HG02852 (cell line): ENCODE data around the gene CCDC160.

ENCODE experiments used
- ATAC-seq: cut with Tn5 transposase; IDR thresholded peaks from one replicate; pipeline ENCODE4 v1.9.1; 2021; ENCODE audit warnings: mild to moderate bottlenecking, moderate library complexity; ENCODE audit not compliant: unreplicated experiment

Gene CCDC160

DNA sequence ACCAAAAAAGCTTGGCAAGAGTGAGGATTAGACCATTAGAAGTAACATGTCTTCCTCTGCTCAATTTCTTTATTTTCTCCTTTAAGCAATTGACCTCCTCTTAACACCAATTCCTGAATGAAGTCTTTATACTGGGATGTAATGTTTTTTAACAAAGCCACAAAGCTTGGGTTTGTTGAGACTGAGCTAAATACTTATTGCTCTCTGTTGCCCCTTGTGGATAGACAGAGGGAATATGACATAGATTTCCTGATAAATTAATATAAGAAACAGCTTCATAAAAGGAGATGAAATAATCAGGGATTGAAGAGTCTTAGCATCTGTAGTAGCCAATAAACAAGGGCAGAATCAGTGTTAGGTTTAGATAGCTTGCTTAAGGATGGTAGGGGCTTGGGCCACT is 57.6 kb downstream of the CCDC160 start:
- no peak for ATAC-seq
